Small intestine (tissue), 7 donors: ENCODE data around the gene TTLL7. TPM values are rescaled to one million over a fixed set of nuclear protein-coding genes. Genes with fewer than 3 reads are reported as not detected.
A peak's percentile ranks its signal among the peaks of the same experiment; 100 is the strongest.
"Not testable (repeated sequence)": the region's sequence is repeated elsewhere in the genome, so short reads cannot be mapped to it uniquely, and the experiment has no call there.

ENCODE experiments used
- DNase-seq, 2 donors: peaks; one replicate each; pipeline versions ENCODE4 v3.0.0 to v3.0.0-alpha.2; 2013
- FAIRE-seq: peaks from 2 replicates; lab custom pipeline; 2012; peaks lifted over from hg19 to GRCh38; lab: Jason Lieb, UNC
- H3K27ac ChIP-seq, 3 donors: one replicate each; pipeline ENCODE4 v1.5.1; 2013; ENCODE audit warnings: low read length in 2 of 3, mild to moderate bottlenecking in 2 of 3, control low read depth in 1 of 3, inconsistent platforms in 1 of 3, low read depth in 1 of 3, moderate library complexity in 1 of 3
- H3K27me3 ChIP-seq, 3 donors: one replicate each; pipeline ENCODE4 v1.6.1; 2013; ENCODE audit warnings: low read length in 3 of 3, inconsistent platforms in 1 of 3; ENCODE audit not compliant: control insufficient read depth in 3 of 3, insufficient read depth in 3 of 3
- H3K36me3 ChIP-seq, 3 donors: one replicate each; pipeline ENCODE4 v1.6.1; 2013; ENCODE audit warnings: low read length in 3 of 3, inconsistent platforms in 1 of 3, low read depth in 1 of 3, mild to moderate bottlenecking in 1 of 3, moderate library complexity in 1 of 3; ENCODE audit not compliant: control insufficient read depth in 3 of 3, insufficient read depth in 2 of 3
- H3K4me1 ChIP-seq, 3 donors: one replicate each; pipeline ENCODE4 v1.6.1; 2013; ENCODE audit warnings: low read length in 2 of 3, inconsistent platforms in 1 of 3, low read depth in 1 of 3, mild to moderate bottlenecking in 1 of 3, moderate library complexity in 1 of 3; ENCODE audit not compliant: control insufficient read depth in 3 of 3, insufficient read depth in 2 of 3
- H3K4me3 ChIP-seq, 3 donors: one replicate each; pipeline ENCODE4 v1.5.1; 2013; ENCODE audit warnings: low read length in 3 of 3, control low read depth in 1 of 3, inconsistent platforms in 1 of 3, low read depth in 1 of 3, mild to moderate bottlenecking in 1 of 3, moderate library complexity in 1 of 3
- H3K9me3 ChIP-seq, 2 donors: one replicate each; pipeline ENCODE4 v1.6.1; 2013; ENCODE audit warnings: low read depth in 1 of 2, low read length in 1 of 2; ENCODE audit not compliant: control insufficient read depth in 2 of 2, insufficient read depth in 1 of 2
- WGBS, 3 donors: extraction: QIAGEN DNeasy Blood & Tissue Kit; methylation state at CpG; one replicate each; pipeline ENCODE4 v1.1.7; 2013; 5-methylcytosine and 5-hydroxymethylcytosine counted together
- polyA plus RNA-seq, 4 donors: library from polyadenylated mRNA; stranded (reverse) in 3 of 4; unstranded in 1 of 4; fragments of 200-250 nt in 3 of 4; fragments of 120-200 nt in 1 of 4; gene quantifications; one replicate each; pipeline versions ENCODE4 v1.2.1 to v1.2.3, GENCODE V29; 2013
- donor health status: healthy with polysubstance abuse.
- donor health status: control.
- donor health status: control.
- donor health status: Bipolar disorder and iron deficiency.
- donor health status: healthy.

Gene TTLL7
- polyA plus RNA-seq, 4 donors: 0.54 to 1.8 (median 1.6) TPM; not detected in 1

GRCh38 chr1:83920320-83920719 is 78.6 kb downstream of the TTLL7 start:
- no peaks in the 10 kb centered on the region for H3K4me1 ChIP-seq
- H3K4me3 ChIP-seq: no peak overlapping the region
- H3K9me3 ChIP-seq: peaks cover 0 to 2% of the 10 kb centered on the region in 2 donors
- DNase-seq: no peak
- H3K27me3 ChIP-seq: no peaks in the 10 kb centered on the region
- 78 to 94% (median 84%) methylated on average over 1 of the region's 1 CpG for WGBS, 3 donors
- no peak overlapping the region for H3K27ac ChIP-seq
- no peak for FAIRE-seq
- no peaks in the 10 kb centered on the region for H3K36me3 ChIP-seq

DNA sequence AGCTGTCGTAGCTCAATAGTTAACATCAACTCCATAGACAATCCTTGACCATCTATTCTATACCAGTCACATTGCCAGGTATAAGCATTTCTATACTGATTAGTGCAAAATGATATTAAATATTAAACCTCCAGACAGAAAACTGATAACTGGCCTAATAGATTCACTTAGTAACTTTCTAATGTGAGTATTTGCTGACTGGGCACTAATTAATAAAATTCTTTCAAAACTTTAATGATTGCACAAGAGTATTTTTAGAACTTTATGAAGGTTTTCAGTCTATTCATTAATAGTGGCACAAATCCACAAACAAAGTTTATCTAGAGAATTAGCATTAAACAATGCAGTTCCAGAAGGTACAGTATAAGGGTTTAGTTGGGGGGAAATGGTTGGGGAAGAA is 79.1 kb downstream of the TTLL7 start:
- Histone ChIP-seq H3K9me3 (peaks cover 0 to 2% of the 10 kb centered on the region in 2 donors), H3K36me3 (no peaks in the 10 kb centered on the region), H3K4me3 (no peak overlapping the region), H3K27ac (no peak overlapping the region), H3K27me3 (no peaks in the 10 kb centered on the region), H3K4me1 (no peaks in the 10 kb centered on the region)
- DNase-seq: no peak
- 90 to 98% (median 95%) methylated on average over 1 of the region's 1 CpG for WGBS, 3 donors
- no peak for FAIRE-seq

DNA sequence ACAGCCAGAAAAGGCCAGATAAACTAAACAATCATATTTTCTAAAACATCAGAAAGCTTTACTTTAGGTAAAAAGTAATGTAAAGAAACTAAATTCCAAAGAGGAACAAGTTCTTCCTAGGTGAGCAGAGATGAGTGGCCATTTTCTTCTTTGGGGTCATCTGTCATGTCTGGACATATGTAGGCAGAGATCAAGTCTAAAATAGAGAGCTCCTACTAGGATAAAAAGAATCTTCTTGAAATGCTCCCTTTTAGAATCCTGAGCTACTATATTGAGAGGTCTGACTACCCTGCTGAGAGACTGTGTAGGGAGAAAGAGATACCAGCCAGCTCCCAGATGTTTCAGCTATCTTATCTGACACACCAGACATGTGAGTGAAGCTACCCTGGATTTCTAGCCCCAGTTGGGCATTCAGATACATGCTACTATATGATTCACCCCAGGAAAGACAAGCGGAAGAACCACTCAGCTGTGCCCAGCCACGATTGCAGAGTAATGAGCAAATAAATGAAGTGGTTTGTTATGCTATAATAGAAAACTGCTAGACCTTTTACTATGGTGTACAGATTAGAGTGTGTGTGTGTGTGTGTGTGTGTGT is 80.1 kb downstream of the TTLL7 start:
- FAIRE-seq (no peak), DNase-seq (no peak)
- H3K4me3 ChIP-seq: no peak overlapping the region
- H3K36me3 ChIP-seq: no peaks in the 10 kb centered on the region
- WGBS, 3 donors: 63 to 91% (median 83%) methylated on average over 2 of the region's 2 CpGs
- peaks cover 0 to 2% of the 10 kb centered on the region in 2 donors for H3K9me3 ChIP-seq
- no peaks in the 10 kb centered on the region for H3K4me1 ChIP-seq
- no peaks in the 10 kb centered on the region for H3K27me3 ChIP-seq
- no peak overlapping the region for H3K27ac ChIP-seq

DNA sequence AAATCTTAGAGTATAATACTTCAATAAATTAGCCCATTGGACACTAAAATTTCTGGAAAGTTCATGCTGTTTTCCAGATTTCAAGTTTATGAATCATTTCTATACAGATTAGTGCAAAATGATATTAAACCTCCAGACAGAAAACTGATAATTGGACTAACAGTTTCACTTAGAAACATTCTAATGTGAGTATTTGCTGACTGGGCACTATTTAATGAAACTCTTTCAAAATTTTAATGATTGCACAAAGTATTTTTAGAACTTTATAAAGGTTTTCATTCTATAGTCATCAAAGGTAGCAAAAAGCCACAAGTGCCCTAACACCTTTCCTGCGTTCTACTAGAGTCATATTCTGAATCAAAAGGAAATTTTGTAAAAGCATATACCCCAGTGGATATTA is 81.0 kb downstream of the TTLL7 start:
- Histone ChIP-seq H3K27me3 (no peaks in the 10 kb centered on the region), H3K4me1 (no peaks in the 10 kb centered on the region), H3K4me3 (no peak overlapping the region), H3K9me3 (peaks cover 0 to 2% of the 10 kb centered on the region in 2 donors), H3K27ac (no peak overlapping the region), H3K36me3 (no peaks in the 10 kb centered on the region)
- FAIRE-seq (no peak), DNase-seq (no peak)
- WGBS, 3 donors: 83 to 88% (median 84%) methylated on average over 1 of the region's 1 CpG

DNA sequence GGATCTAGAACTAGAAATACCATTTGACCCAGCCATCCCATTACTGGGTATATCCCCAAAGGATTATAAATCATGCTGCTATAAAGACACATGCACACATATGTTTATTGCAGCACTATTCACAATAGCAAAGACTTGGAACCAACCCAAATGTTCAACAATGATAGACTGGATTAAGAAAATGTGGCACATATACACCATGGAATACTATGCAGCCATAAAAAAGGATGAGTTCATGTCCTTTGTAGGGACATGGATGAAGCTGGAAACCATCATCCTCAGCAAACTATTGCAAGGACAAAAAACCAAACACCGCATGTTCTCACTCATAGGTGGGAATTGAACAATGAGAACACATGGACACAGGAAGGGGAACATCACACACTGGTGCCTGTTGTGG is 82.8 kb downstream of the TTLL7 start:
- 100% methylated on average over 1 of the region's 1 CpG; no CpG with 5 or more reads in 2 of the 3 donors for WGBS, 3 donors
- H3K27me3 ChIP-seq, H3K36me3 ChIP-seq, FAIRE-seq, H3K4me1 ChIP-seq, H3K9me3 ChIP-seq, H3K27ac ChIP-seq, H3K4me3 ChIP-seq, DNase-seq: not testable (repeated sequence)

DNA sequence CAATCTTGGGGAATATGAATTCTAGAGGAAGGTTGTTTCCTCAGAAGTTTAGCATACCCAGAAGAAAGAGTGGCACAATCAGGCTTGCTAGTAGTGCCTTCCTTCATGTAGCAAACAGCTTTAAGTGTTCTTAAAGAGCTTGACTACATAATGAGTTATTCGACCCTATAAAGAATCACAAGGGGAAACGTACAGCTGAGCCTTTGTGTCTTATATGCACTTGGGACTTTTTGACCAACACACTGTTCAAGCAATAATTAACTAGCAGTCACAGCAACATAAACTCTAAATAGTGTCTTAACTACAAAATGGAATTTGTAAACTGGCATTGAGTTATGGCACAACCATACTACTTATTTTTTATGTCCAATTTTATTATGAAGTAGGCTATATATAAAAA is 86.1 kb downstream of the TTLL7 start:
- DNase-seq: peak in 1 of 2 donors; percentile 29
- Histone ChIP-seq H3K4me3 (no peak overlapping the region), H3K27ac (no peak overlapping the region), H3K36me3 (no peaks in the 10 kb centered on the region), H3K4me1 (no peaks in the 10 kb centered on the region), H3K27me3 (no peaks in the 10 kb centered on the region), H3K9me3 (no peaks in the 10 kb centered on the region)
- no peak for FAIRE-seq
- 34 to 46% (median 35%) methylated on average over 2 of the region's 2 CpGs for WGBS, 3 donors

- DNase-seq: no peak
- FAIRE-seq: no peak
- WGBS, 3 donors: 45 to 52% (median 45%) methylated on average over 3 of the region's 3 CpGs
Observed at GRCh38 chr1:83910461-83910860, 88.5 kb downstream of the TTLL7 start.

DNA sequence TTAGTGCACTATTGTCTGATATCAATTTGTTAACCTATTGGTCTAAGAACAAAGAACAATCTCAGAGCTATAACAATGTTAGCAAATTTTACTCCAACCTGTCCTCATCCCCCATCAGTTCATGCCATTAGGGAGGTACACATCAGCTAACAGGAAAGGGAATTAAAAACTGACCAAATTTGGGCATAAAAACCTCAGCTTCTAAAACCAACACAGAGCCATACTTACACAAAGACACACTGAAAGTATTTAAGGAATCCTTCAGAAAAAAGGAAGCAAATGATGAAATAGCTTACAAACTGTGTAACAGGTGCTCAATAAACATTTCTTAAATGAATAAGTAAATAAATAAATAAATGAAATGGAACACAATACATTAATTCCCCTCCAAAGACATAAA is 89.2 kb downstream of the TTLL7 start:
- FAIRE-seq: no peak
- Histone ChIP-seq H3K4me3 (no peak overlapping the region), H3K4me1 (no peaks in the 10 kb centered on the region)

More at GRCh38 chr1:83910461-83910860, 88.5 kb downstream of the TTLL7 start:
- Histone ChIP-seq H3K27me3 (no peaks in the 10 kb centered on the region), H3K4me1 (no peaks in the 10 kb centered on the region), H3K4me3 (no peak overlapping the region), H3K9me3 (no peaks in the 10 kb centered on the region), H3K27ac (no peak overlapping the region), H3K36me3 (no peaks in the 10 kb centered on the region)

More for the DNA sequence above, 89.2 kb downstream of the TTLL7 start:
- Histone ChIP-seq H3K27ac (no peak overlapping the region), H3K9me3 (no peaks in the 10 kb centered on the region), H3K36me3 (no peaks in the 10 kb centered on the region), H3K27me3 (no peaks in the 10 kb centered on the region)
- DNase-seq: no peak
